Stimulated activated CD8-positive, alpha-beta memory T cell treated with anti-CD3 and anti-CD28 coated beads, Interleukin-15, amount 100 ng/mL, for 24 hours (primary cell): Measurements from ENCODE around the gene RBM20.

Experiments
- DNase-seq: peaks from one replicate; pipeline ENCODE4 v3.0.0-alpha.2; 2020; ENCODE audit warnings: low read depth

RBM20 gene

GRCh38 chr10:110837418-110838171 lies 193.5 kb downstream of the RBM20 start:
- no peak for DNase-seq

- no peak for DNase-seq
Measured at GRCh38 chr10:110840225-110840922, 196.2 kb downstream of the RBM20 start.

- DNase-seq = no peak
Measured at GRCh38 chr10:110840923-110841428, 196.8 kb downstream of the RBM20 start.

GRCh38 chr10:110841767-110842267 lies 197.7 kb downstream of the RBM20 start:
- DNase-seq = no peak

GRCh38 chr10:110842326-110842904 lies 198.3 kb downstream of the RBM20 start:
- DNase-seq = no peak

- no peak for DNase-seq
Measured at GRCh38 chr10:110843031-110843430, 198.9 kb downstream of the RBM20 start.

- no peak for DNase-seq
Measured at GRCh38 chr10:110843796-110844616, 199.9 kb downstream of the RBM20 start.

GRCh38 chr10:110844617-110844881 lies 200.4 kb downstream of the RBM20 start:
- no peak for DNase-seq

GRCh38 chr10:110845192-110845755 lies 201.1 kb downstream of the RBM20 start:
- no peak for DNase-seq

- no peak for DNase-seq
Measured at GRCh38 chr10:110845756-110846620, 201.9 kb downstream of the RBM20 start.

GRCh38 chr10:110847374-110847773 lies 203.2 kb downstream of the RBM20 start:
- DNase-seq = no peak

GRCh38 chr10:110848106-110848505 lies 204.0 kb downstream of the RBM20 start:
- DNase-seq = no peak

- DNase-seq = no peak
Measured at GRCh38 chr10:110850099-110850498, 206.0 kb downstream of the RBM20 start.

- no peak for DNase-seq
Measured at GRCh38 chr10:110851020-110851612, 207.0 kb downstream of the RBM20 start.

- no peak for DNase-seq
Measured at GRCh38 chr10:110852255-110852896, 208.2 kb downstream of the RBM20 start.

GRCh38 chr10:110852947-110853346 lies 208.8 kb downstream of the RBM20 start:
- DNase-seq = no peak

GRCh38 chr10:110853921-110854605 lies 209.9 kb downstream of the RBM20 start:
- DNase-seq = no peak

GRCh38 chr10:110857265-110858171 lies 213.4 kb downstream of the RBM20 start:
- DNase-seq = no peak
